ENCODE results near the gene HYDIN. TPM values are rescaled to one million over a fixed set of nuclear protein-coding genes. Genes with fewer than 3 reads are reported as not detected.
"Not testable (repeated sequence)": the region's sequence is repeated elsewhere in the genome, so short reads cannot be mapped to it uniquely, and the experiment has no call there.

Gene HYDIN
- total RNA-seq, 1 donor from 2014 or later, result not detected

GRCh38 chr16:71226229-71227141, 4.0 kb downstream of the HYDIN start:
- DNase-seq (ENCODE audit: extremely low read depth, low read depth, low spot score), result no peak

GRCh38 chr16:71225145-71225544, 5.4 kb downstream of the HYDIN start:
- no peak for DNase-seq (ENCODE audit: extremely low read depth, low read depth, low spot score)

GRCh38 chr16:71218306-71218963, 12.1 kb downstream of the HYDIN start:
- no peak for DNase-seq (ENCODE audit: extremely low read depth, low read depth, low spot score)

- no peak for DNase-seq (ENCODE audit: extremely low read depth, low read depth, low spot score)
Observed at GRCh38 chr16:71217506-71217905, 13.0 kb downstream of the HYDIN start.

GRCh38 chr16:71216714-71217113, 13.8 kb downstream of the HYDIN start:
- DNase-seq (ENCODE audit: extremely low read depth, low read depth, low spot score), result no peak

GRCh38 chr16:71214746-71215381, 15.7 kb downstream of the HYDIN start:
- peak; percentile 4 for DNase-seq (ENCODE audit: extremely low read depth, low read depth, low spot score)

- no peak for DNase-seq (ENCODE audit: extremely low read depth, low read depth, low spot score)
Observed at GRCh38 chr16:71205482-71206131, 24.9 kb downstream of the HYDIN start.

- DNase-seq (ENCODE audit: extremely low read depth, low read depth, low spot score), result no peak
Observed at GRCh38 chr16:71203631-71204030, 26.9 kb downstream of the HYDIN start.

GRCh38 chr16:71201556-71201955, 29.0 kb downstream of the HYDIN start:
- no peak for DNase-seq (ENCODE audit: extremely low read depth, low read depth, low spot score)

- DNase-seq (ENCODE audit: extremely low read depth, low read depth, low spot score), result no peak
Observed at GRCh38 chr16:71201054-71201453, 29.5 kb downstream of the HYDIN start.

GRCh38 chr16:71198408-71198807, 32.1 kb downstream of the HYDIN start:
- DNase-seq (ENCODE audit: extremely low read depth, low read depth, low spot score), result no peak

- DNase-seq (ENCODE audit: extremely low read depth, low read depth, low spot score), result no peak
Observed at GRCh38 chr16:71192387-71192786, 38.1 kb downstream of the HYDIN start.

GRCh38 chr16:71188956-71189712, 41.4 kb downstream of the HYDIN start:
- no peak for DNase-seq (ENCODE audit: extremely low read depth, low read depth, low spot score)

- no peak for DNase-seq (ENCODE audit: extremely low read depth, low read depth, low spot score)
Observed at GRCh38 chr16:71185347-71185746, 45.2 kb downstream of the HYDIN start.

- no peak for DNase-seq (ENCODE audit: extremely low read depth, low read depth, low spot score)
Observed at GRCh38 chr16:71179569-71179968, 51.0 kb downstream of the HYDIN start.

- DNase-seq (ENCODE audit: extremely low read depth, low read depth, low spot score), result no peak
Observed at GRCh38 chr16:71172481-71173207, 57.9 kb downstream of the HYDIN start.

GRCh38 chr16:71161007-71161406, 69.5 kb downstream of the HYDIN start:
- DNase-seq (ENCODE audit: extremely low read depth, low read depth, low spot score), result not testable (repeated sequence)

- DNase-seq (ENCODE audit: extremely low read depth, low read depth, low spot score), result not testable (repeated sequence)
Observed at GRCh38 chr16:71157278-71157677, 73.2 kb downstream of the HYDIN start.

GRCh38 chr16:71153329-71153728, 77.2 kb downstream of the HYDIN start:
- DNase-seq (ENCODE audit: extremely low read depth, low read depth, low spot score), result not testable (repeated sequence)

- not testable (repeated sequence) for DNase-seq (ENCODE audit: extremely low read depth, low read depth, low spot score)
Observed at GRCh38 chr16:71151654-71152053, 78.9 kb downstream of the HYDIN start.

Data from glomerular endothelial cell (primary cell).